ENCODE data around the gene ST6GALNAC6. TPM values are rescaled to one million over a fixed set of nuclear protein-coding genes. Genes with fewer than 3 reads are reported as not detected.

The ST6GALNAC6 gene
- total RNA-seq, 1 donor: 53.2 TPM

DNA sequence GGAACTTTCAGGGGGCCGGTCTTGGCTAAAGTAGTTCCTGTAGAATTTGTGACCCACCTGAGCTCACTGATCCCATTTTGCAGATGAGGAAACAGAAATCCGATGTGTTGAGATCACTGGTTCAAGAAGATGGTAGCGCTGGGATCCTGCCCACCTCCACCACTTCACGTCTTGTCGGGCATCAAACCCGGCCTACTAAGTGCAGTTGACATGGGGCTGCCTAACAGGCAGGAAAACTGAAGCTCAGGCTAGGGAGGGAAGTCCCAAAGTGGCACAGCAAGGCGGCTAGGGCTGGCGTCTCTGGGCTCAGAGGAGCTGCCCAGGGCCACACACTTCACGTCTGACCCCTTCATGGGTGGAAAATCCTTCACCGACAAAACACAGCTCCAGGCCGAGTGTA is 44.4 kb downstream of the ST6GALNAC6 start:
- no peaks in the 10 kb centered on the region for H3K9me3 ChIP-seq (ENCODE audit: low read depth, low read length)
- H2AFZ ChIP-seq (ENCODE audit: low read length): peak overlapping the region; percentile 51
- peak overlapping the region; percentile 37 for H3K27ac ChIP-seq (ENCODE audit: low read depth, low read length)
- peak; percentile 45 for DNase-seq (ENCODE audit: insufficient read length, low spot score, missing footprints)
- peaks cover 30% of the 10 kb centered on the region for H3K36me3 ChIP-seq (ENCODE audit: insufficient read depth, low read length)
- H3K4me2 ChIP-seq (ENCODE audit: insufficient read depth, low read length): peak overlapping the region; percentile 45
- H3K4me1 ChIP-seq (ENCODE audit: insufficient read depth, low read length): peaks cover 35% of the 10 kb centered on the region
- peak overlapping the region; percentile 90 for H3K4me3 ChIP-seq (ENCODE audit: insufficient read depth, low read length)
- peaks cover 46% of the 10 kb centered on the region for H3K79me2 ChIP-seq (ENCODE audit: insufficient read depth, low read length)
- TF ChIP-seq, protein P1, sequence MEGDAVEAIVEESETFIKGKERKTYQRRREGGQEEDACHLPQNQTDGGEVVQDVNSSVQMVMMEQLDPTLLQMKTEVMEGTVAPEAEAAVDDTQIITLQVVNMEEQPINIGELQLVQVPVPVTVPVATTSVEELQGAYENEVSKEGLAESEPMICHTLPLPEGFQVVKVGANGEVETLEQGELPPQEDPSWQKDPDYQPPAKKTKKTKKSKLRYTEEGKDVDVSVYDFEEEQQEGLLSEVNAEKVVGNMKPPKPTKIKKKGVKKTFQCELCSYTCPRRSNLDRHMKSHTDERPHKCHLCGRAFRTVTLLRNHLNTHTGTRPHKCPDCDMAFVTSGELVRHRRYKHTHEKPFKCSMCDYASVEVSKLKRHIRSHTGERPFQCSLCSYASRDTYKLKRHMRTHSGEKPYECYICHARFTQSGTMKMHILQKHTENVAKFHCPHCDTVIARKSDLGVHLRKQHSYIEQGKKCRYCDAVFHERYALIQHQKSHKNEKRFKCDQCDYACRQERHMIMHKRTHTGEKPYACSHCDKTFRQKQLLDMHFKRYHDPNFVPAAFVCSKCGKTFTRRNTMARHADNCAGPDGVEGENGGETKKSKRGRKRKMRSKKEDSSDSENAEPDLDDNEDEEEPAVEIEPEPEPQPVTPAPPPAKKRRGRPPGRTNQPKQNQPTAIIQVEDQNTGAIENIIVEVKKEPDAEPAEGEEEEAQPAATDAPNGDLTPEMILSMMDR (IDR thresholded peaks at IDR 0.05; ENCODE audit: extremely low read depth, low read depth, low read length): no peak
- peaks cover 18% of the 10 kb centered on the region for H4K20me1 ChIP-seq (ENCODE audit: insufficient read depth, low read length)
- no peaks in the 10 kb centered on the region for H3K27me3 ChIP-seq (ENCODE audit: insufficient read depth, low read length)

DNA sequence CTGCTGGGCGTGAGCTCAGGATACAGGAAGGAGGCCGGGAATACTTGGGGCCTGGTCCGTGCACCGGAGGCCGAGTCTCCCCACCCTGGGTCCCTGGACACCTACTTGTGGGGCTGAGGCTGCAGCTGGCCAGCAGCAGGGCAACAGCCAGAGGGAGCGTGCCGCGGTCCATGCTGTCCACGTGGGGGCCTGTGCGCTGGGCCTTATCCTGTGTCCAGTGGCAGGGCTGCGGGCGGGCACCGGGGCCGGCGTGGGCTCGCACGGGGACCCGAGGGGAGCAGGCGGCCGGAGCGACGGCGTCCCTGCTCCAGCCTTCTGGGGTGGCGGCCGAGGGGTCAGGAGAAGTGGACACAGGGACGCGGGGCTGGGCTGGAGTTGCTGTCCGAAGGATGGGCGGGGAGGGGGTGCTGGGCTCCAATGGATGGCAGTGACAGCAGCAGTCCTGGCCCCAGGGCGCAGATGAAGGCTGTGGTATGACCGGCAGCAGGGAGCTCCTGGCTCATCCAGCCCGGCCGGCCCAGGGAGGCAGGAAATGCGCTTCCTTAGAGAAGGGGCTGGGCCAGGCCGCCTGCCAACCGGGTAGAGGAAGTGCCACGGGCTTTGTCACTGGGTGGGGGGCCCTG is 45.1 kb downstream of the ST6GALNAC6 start, which contains the start of gene ENG:
Gene ENG (minus strand): TSS at position 475 of the 623 bp plus-strand sequence. CDS start 303 bp downstream, at position 172.
- Histone ChIP-seq H3K9me3 (ENCODE audit: low read depth, low read length) (peaks cover 4% of the 10 kb centered on the region), H3K4me3 (ENCODE audit: insufficient read depth, low read length) (peak within 1 kb of the TSS; percentile 90), H3K27ac (ENCODE audit: low read depth, low read length) (peak within 1 kb of the TSS; percentile 65), H4K20me1 (ENCODE audit: insufficient read depth, low read length) (peaks cover 18% of the 10 kb centered on the region), H3K79me2 (ENCODE audit: insufficient read depth, low read length) (peaks cover 52% of the 10 kb centered on the region), H2AFZ (ENCODE audit: low read length) (peak within 1 kb of the TSS; percentile 54), H3K4me2 (ENCODE audit: insufficient read depth, low read length) (peak within 1 kb of the TSS; percentile 81), H3K27me3 (ENCODE audit: insufficient read depth, low read length) (no peaks in the 10 kb centered on the region), H3K4me1 (ENCODE audit: insufficient read depth, low read length) (peaks cover 35% of the 10 kb centered on the region), H3K36me3 (ENCODE audit: insufficient read depth, low read length) (peaks cover 37% of the 10 kb centered on the region)
- peak; percentile 94 for DNase-seq (ENCODE audit: insufficient read length, low spot score, missing footprints)
- TF ChIP-seq, protein P1 (IDR thresholded peaks at IDR 0.05; ENCODE audit: extremely low read depth, low read depth, low read length): peak; percentile 6

DNA sequence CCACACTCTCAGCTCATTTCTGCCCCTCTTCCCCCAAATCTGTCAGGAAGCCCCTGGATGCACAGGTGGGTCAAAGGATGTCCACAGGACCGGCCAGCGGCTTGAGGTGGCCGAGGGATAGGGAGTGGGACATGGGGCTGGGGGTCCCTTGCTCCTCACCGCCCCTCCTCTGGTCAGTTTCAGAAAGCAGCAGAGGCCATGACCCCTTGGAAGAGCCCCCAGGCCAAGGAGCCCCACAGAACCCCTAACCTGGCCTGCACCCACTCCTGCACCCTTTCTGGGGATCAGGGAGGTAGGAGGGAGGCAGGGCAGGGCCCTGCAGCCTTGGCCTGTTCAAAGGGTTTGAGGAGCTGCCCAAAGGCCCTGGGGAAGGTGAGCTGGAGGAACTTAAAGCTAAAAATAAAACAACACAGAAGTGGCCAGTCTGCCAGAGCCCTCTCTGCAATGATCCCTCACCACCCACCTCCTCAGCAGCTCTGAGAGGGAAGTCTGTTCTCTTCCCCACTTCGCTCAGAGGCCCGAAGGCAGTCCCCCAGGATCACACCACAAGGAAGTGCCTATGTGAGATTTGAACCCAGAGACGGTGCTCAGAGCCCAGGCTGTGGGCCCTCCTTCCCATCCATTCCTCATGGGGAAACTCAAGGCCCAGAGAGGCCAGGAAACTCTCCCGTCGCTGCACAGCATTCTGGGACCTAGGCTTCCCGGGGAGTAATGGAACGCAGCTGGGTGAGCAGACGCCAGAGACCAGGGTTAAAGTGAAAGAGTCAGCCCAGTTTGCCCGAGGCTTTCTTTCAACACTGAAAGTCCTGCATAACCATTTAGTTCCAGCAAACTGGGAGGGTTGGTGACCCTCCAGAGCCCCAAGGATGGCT is 45.9 kb downstream of the ST6GALNAC6 start:
- DNase-seq (ENCODE audit: insufficient read length, low spot score, missing footprints): peak; percentile 76
- Histone ChIP-seq H3K79me2 (ENCODE audit: insufficient read depth, low read length) (peaks cover 60% of the 10 kb centered on the region), H3K4me1 (ENCODE audit: insufficient read depth, low read length) (peaks cover 33% of the 10 kb centered on the region), H3K27ac (ENCODE audit: low read depth, low read length) (peak overlapping the region; percentile 65), H3K27me3 (ENCODE audit: insufficient read depth, low read length) (no peaks in the 10 kb centered on the region), H3K9me3 (ENCODE audit: low read depth, low read length) (peaks cover 7% of the 10 kb centered on the region), H4K20me1 (ENCODE audit: insufficient read depth, low read length) (peaks cover 18% of the 10 kb centered on the region), H2AFZ (ENCODE audit: low read length) (peak overlapping the region; percentile 54), H3K4me2 (ENCODE audit: insufficient read depth, low read length) (peak overlapping the region; percentile 81), H3K36me3 (ENCODE audit: insufficient read depth, low read length) (peaks cover 44% of the 10 kb centered on the region), H3K4me3 (ENCODE audit: insufficient read depth, low read length) (peak overlapping the region; percentile 90)
- TF ChIP-seq, protein P1 (IDR thresholded peaks at IDR 0.05; ENCODE audit: extremely low read depth, low read depth, low read length): no peak

DNA sequence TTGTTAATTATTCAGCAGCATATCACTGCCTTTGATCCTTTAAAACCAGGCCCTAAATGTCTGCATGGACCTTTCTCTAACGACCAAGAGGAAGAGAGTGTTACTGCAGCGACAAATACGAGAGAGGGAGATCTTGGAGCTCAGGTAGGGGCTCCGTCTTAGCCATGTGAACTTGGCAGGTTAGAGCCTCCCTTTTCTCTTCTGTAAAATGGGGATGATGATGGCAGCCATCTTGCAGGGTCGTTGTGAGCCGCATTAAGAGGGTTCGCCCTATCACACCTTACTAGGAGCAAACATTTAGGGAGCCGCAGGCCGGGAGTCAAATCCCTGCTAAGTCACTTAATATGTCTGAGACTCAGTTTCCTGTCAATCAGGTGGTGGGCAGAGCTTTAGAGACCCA is 46.6 kb downstream of the ST6GALNAC6 start:
- H3K4me3 ChIP-seq (ENCODE audit: insufficient read depth, low read length): peak overlapping the region; percentile 90
- H3K4me1 ChIP-seq (ENCODE audit: insufficient read depth, low read length): peaks cover 28% of the 10 kb centered on the region
- TF ChIP-seq, protein P1 (IDR thresholded peaks at IDR 0.05; ENCODE audit: extremely low read depth, low read depth, low read length): no peak
- peaks cover 67% of the 10 kb centered on the region for H3K79me2 ChIP-seq (ENCODE audit: insufficient read depth, low read length)
- H3K27ac ChIP-seq (ENCODE audit: low read depth, low read length): peak overlapping the region; percentile 65
- H3K27me3 ChIP-seq (ENCODE audit: insufficient read depth, low read length): no peaks in the 10 kb centered on the region
- peaks cover 7% of the 10 kb centered on the region for H3K9me3 ChIP-seq (ENCODE audit: low read depth, low read length)
- peaks cover 47% of the 10 kb centered on the region for H3K36me3 ChIP-seq (ENCODE audit: insufficient read depth, low read length)
- peaks cover 18% of the 10 kb centered on the region for H4K20me1 ChIP-seq (ENCODE audit: insufficient read depth, low read length)
- no peak overlapping the region for H2AFZ ChIP-seq (ENCODE audit: low read length)
- peak; percentile 53 for DNase-seq (ENCODE audit: insufficient read length, low spot score, missing footprints)
- H3K4me2 ChIP-seq (ENCODE audit: insufficient read depth, low read length): peak overlapping the region; percentile 81

Data from osteoblast (primary cell).